LNCAP (cell line): ENCODE results near the gene SHB.

Experiments
- TF ChIP-seq, protein P1 (sequence below): fragments of 450-650 bp; IDR thresholded peaks from 2 replicates; pipeline ENCODE4 v1.5.1; 2017; ENCODE audit warnings: mild to moderate bottlenecking

The SHB gene

DNA sequence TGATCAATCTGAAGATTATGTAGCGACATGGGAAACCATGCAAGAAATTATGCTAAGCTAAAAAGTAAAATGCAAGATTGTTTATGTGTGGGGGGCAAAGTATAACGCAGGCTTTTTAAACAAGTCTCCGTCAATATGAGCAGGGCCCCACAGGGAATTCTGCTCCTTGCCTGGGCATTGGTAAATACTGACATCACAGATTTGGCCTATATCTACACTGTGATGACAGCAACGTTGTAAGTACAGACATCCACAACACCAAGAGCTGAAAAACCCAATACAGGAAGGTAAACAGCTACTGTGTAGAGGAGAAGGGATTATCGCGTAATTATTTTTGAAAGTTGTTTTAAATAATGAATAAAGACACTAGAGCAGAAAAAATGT lies 90.6 kb downstream of the SHB start:
- TF ChIP-seq, protein P1, sequence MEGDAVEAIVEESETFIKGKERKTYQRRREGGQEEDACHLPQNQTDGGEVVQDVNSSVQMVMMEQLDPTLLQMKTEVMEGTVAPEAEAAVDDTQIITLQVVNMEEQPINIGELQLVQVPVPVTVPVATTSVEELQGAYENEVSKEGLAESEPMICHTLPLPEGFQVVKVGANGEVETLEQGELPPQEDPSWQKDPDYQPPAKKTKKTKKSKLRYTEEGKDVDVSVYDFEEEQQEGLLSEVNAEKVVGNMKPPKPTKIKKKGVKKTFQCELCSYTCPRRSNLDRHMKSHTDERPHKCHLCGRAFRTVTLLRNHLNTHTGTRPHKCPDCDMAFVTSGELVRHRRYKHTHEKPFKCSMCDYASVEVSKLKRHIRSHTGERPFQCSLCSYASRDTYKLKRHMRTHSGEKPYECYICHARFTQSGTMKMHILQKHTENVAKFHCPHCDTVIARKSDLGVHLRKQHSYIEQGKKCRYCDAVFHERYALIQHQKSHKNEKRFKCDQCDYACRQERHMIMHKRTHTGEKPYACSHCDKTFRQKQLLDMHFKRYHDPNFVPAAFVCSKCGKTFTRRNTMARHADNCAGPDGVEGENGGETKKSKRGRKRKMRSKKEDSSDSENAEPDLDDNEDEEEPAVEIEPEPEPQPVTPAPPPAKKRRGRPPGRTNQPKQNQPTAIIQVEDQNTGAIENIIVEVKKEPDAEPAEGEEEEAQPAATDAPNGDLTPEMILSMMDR, result no peak

DNA sequence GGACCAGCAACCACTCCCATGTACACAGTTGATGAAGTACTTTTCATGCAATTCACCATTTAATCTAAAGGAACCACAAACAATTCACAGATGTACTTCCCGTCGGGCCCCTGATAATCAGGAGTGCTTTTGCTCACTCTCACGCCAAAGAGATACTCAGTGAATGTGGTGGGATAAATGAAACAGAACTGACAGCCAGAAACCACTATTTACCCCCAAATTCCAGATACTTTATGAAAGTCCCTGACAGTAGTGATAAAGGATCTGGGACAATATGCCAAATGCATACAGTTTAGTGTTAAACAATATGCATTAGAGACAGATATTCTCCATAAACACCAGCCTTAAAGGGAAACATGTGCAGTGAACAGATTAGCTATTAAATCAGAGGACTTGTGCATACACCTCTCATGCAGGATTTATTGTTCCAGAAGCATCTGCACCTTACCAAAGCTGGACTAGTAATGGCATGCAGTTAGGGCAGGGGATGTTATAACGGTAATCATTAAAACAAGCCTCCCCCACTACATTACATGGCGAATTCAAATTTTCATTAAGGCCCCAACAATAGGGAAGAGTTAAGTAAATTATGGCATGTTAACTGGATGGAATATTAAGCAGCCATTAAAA lies 91.1 kb downstream of the SHB start:
- TF ChIP-seq, protein P1, result no peak

DNA sequence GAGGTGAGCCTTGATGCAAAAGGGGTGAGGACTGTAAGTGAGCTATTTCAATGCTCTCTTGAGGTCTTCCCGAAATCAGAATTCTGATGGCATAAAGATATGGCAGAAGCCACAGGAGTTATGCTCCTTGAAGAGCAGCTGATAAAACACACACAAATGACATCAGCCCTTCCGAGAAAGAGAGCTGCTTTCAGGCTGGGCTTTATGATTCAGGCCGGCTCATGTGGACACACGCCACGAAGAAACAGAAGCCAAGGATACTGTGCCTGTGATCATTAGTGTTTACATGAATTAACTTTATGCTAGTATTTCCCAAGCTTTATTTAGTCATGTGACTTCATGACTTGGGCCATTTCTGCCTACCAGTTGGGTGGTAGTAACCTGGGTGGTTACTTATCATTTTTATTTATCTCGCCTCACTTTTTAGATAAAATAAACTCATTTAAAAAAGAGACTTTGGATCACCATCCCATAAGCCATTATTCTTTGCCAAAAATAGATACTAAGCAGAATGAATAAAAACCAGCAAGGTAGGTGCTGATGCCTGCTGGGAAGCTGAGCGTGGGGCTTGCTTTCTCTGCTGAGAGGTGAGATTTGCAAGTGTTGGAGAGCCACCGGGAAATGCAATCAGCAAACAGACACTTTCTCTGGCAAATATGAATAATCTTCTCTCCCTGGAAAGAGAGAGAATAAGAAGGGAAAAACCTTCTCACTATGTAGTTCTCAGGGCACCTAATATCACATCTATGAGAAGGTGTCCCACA lies 92.1 kb downstream of the SHB start:
- TF ChIP-seq, protein P1, result no peak

DNA sequence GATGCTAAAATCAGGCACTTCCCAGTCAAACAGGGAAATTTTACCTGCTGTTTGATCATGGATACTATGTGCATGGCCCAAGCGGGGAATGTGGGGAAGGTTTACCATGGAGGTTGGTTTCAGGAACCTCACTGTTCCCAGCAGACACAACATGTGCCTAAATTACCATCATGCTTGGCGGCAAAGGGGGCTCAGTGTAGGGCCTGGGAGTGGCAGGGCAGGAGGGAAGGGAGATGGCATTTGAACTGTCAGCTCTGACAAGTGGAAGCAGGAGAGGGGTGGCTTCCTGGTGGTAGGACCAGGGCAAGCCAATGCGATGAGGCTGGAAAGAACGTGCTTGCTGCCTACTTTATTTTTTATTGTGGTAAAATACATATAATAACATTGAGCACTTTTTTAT lies 93.4 kb downstream of the SHB start:
- TF ChIP-seq, protein P1, result no peak

DNA sequence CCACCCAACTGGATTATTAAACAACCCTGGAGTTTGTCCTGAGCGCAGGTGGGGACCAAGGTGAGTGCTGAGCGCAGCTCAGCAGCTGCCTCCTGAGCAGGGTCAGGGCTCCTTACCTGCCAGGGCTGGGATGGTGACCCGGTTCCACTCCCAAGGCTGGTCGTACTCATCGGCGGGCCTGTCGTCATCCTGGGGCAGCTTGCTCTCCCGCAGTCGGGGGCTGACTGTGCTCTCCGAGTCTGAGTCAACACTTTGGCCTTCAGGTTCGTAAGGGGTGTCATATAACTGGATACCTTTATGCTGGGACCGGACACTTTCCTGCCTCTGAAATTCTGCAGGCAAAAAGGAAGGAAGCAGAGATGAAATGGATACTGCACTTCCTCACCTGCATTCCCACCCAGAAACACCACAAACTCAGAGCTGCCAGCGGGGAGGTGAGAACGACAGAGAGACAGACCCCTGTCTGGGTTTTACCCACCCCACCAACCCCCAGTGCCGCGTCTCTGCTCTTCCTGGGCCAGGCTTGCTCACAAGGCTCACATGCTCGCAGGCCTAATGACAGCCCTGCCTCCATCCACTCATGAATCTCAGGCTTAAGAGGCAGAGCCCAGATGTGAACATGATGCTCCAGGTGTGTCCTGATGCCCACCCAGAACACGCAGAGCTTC lies 94.4 kb downstream of the SHB start:
- TF ChIP-seq, protein P1, result no peak

DNA sequence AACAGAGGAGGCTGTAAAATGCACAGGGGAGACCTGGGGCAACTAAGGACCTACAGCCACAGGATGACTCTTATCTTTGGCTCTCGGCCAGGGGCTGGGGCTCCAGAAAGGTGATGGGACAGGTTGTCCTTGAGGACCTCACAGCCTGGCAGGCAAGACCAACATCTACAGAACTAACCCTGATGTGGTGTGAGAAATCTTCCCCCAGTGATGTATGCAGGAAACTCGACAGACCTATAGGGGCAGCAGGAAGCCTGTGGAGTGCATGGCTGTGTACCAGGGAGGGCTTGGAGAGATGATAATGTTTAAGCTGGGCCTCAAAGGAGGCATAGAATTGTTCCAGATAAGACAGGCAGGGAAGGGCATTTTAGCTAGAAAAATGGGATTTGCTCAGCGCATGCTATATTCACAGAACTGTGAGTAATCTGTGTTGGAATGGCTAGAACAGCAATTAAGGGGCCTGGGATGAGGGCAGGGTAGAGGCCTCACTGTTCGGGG lies 96.6 kb downstream of the SHB start:
- TF ChIP-seq, protein P1, result no peak

DNA sequence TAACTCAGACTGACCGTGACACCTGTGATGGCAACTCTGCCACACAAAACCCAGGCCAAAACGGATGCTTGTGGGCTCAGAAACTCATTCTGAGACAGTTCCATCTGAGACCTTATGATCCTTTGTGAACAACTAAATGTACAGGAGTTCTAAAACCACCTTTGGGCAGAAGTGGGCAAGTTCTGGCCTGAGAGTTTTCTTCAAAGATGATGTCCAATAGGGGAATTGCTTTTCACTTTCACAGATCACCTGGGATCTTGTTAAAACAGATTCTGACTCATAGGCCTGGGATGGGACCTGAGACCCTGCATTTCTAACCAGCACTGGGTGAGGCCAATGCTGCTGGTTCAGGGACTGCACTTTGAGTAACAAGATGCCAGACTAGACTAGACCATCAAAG lies 97.3 kb downstream of the SHB start:
- TF ChIP-seq, protein P1, result no peak
